Activated T-helper 1 cell treated with anti-CD3 and anti-CD28 coated beads, Interleukin-12 subunit alpha, Interleukin-12 subunit beta, Interleukin-2, Interleukin-4 antibody, amounts not matched to agents 30 ng/mL and 10 ng/mL and 1 ng/mL, durations not matched to agents 14 hours and 24 hours and 36 hours (primary cell): Measurements from ENCODE around the gene DISP1. TPM values are rescaled to one million over a fixed set of nuclear protein-coding genes. Genes with fewer than 3 reads are reported as not detected.

Experiments
- DNase-seq: peaks from one replicate; pipeline ENCODE4 v3.0.0; 2021; ENCODE audit warnings: low spot score
- H3K27ac Mint-ChIP-seq: one replicate; pipeline ENCODE4 v1.8.0; 2021; ENCODE audit warnings: mild to moderate bottlenecking, mixed read lengths
- H3K27me3 Mint-ChIP-seq: one replicate; pipeline ENCODE4 v1.8.0; 2022; ENCODE audit warnings: mild to moderate bottlenecking, moderate library complexity, mixed read lengths; ENCODE audit not compliant: insufficient read depth
- H3K36me3 Mint-ChIP-seq: one replicate; pipeline ENCODE4 v1.8.0; 2021; ENCODE audit warnings: low read depth, mixed read lengths
- H3K4me1 Mint-ChIP-seq: one replicate; pipeline ENCODE4 v1.8.0; 2021; ENCODE audit warnings: low read depth, mixed read lengths
- H3K4me3 Mint-ChIP-seq: one replicate; pipeline ENCODE4 v1.8.0; 2021; ENCODE audit warnings: mild to moderate bottlenecking, moderate library complexity, mixed read lengths
- H3K9me3 Mint-ChIP-seq: one replicate; pipeline ENCODE4 v1.8.0; 2021; ENCODE audit warnings: mixed read lengths
- intact Hi-C: fragments of 100-400 bp; cut with micrococcal nuclease; formaldehyde crosslinking; loops from one replicate; pipeline ENCODE4 v1.15.1; 2024
- total RNA-seq: library from RNA; stranded (reverse); gene quantifications from 2 replicates; pipeline ENCODE4 v1.2.3, GENCODE V29; 2022

DISP1 gene
- total RNA-seq, 1 donor from 2014 or later, result 1.0 TPM

DNA sequence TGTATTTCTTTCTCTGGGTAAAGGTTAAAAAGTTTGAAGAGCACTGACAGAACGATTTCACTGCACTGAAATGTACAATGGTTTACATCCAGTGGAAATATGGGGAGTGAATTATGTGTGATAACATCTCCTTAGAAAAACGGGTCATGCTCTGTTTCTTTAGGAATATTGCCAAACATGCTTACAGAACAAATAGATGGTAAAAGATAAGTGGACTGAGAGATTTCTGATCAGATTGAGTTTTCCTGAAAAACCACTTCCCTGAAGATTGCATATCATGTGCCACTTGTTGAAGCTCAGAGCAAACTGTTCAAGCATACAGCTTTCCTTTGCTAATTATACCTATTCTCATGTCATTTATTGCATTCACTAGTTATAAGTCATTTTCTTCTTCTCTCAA, 29.9 kb upstream of the DISP1 start:
- Mint-ChIP-seq H3K27ac (no peak overlapping the region), H3K9me3 (peaks cover 5% of the 10 kb centered on the region), H3K4me1 (peaks cover under 1% of the 10 kb centered on the region), H3K36me3 (no peaks in the 10 kb centered on the region), H3K4me3 (no peak overlapping the region), H3K27me3 (peaks cover 18% of the 10 kb centered on the region)
- intact Hi-C loops, result no loop called here
- no peak for DNase-seq

GRCh38 chr1:222785529-222785928, 29.3 kb upstream of the DISP1 start:
- H3K4me3 Mint-ChIP-seq, result no peak overlapping the region
- H3K36me3 Mint-ChIP-seq, result no peaks in the 10 kb centered on the region
- no peak overlapping the region for H3K27ac Mint-ChIP-seq
- intact Hi-C loops, result no loop called here
- no peak for DNase-seq
- peaks cover 10% of the 10 kb centered on the region for H3K9me3 Mint-ChIP-seq
- peaks cover 18% of the 10 kb centered on the region for H3K27me3 Mint-ChIP-seq
- H3K4me1 Mint-ChIP-seq, result peaks cover 6% of the 10 kb centered on the region

DNA sequence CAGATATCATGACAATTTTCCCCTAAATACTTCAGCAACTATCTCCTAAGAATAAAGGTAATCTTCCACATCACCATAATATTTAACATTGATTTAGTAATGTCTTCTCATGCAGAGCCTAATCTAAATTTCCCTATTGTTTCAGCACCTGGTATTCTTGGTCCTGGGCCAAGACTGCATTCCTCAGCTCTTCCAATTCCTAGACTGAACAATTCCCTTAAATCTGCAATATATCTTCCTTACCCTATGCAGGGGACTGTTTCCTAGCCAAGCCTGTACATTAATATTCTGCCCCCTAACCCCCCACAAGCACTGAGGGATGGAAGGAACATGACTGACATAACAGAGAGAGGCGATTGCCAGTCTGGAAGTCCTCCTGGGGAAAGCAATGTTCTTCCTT, 28.7 kb upstream of the DISP1 start:
- H3K4me3 Mint-ChIP-seq, result no peak overlapping the region

DNA sequence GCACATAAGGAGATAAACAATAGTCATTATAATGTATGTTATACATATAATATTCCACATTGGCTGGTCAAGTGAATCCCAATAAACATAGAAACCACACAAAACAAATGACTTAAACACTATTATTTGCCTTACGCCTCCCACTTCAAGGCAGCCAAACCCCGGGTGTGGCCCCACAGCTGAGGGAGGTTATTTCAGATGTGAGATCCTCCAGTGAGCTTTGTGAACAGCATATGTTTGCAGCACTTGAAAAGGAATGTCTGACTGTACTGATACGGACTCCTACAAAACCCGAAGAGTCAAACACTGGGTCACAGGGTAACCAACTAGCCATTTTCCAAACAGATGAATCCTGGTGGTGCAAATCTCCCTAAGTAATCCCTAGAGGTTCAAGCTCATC, 27.1 kb upstream of the DISP1 start:
- no peak for DNase-seq
- peaks cover 10% of the 10 kb centered on the region for H3K9me3 Mint-ChIP-seq
- intact Hi-C loops, result no loop called here
- no peak overlapping the region for H3K4me3 Mint-ChIP-seq
- peaks cover 12% of the 10 kb centered on the region for H3K4me1 Mint-ChIP-seq
- H3K27ac Mint-ChIP-seq, result no peak overlapping the region
- H3K27me3 Mint-ChIP-seq, result peaks cover 10% of the 10 kb centered on the region
- no peaks in the 10 kb centered on the region for H3K36me3 Mint-ChIP-seq

More for the DNA sequence above, 28.7 kb upstream of the DISP1 start:
- no peak for DNase-seq
- Mint-ChIP-seq H3K36me3 (no peaks in the 10 kb centered on the region), H3K27ac (no peak overlapping the region), H3K27me3 (peaks cover 18% of the 10 kb centered on the region), H3K4me1 (peaks cover 12% of the 10 kb centered on the region), H3K9me3 (peaks cover 10% of the 10 kb centered on the region)
- intact Hi-C loops, result no loop called here

- intact Hi-C loops, result no loop called here
- Mint-ChIP-seq H3K27ac (no peak overlapping the region), H3K4me3 (no peak overlapping the region), H3K27me3 (peaks cover 10% of the 10 kb centered on the region), H3K4me1 (peaks cover 12% of the 10 kb centered on the region), H3K36me3 (no peaks in the 10 kb centered on the region), H3K9me3 (peaks cover 10% of the 10 kb centered on the region)
- DNase-seq, result no peak
Observed at GRCh38 chr1:222788402-222789156, 26.3 kb upstream of the DISP1 start.

DNA sequence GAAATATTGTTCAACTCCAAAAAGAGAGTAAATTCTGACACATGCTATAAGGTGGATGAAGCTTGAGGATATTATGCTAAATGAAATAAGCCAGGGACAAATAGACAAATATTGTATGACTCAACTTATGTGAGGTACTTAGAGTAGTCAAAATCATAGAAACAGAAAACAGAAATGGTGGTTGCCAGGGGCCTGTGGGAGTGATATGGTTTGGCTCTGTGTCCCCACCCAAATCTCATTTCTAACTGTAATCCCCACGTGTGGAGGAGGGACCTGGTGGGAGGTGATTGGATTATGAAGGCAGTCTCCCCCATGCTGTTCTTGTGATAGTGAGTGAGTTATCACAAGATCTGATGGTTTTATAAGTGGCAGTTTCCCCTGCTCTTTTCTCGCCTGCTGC, 24.7 kb upstream of the DISP1 start:
- peak overlapping the region; percentile 42 for H3K27ac Mint-ChIP-seq
- no peak for DNase-seq
- peaks cover 10% of the 10 kb centered on the region for H3K9me3 Mint-ChIP-seq
- H3K4me3 Mint-ChIP-seq, result no peak overlapping the region
- H3K27me3 Mint-ChIP-seq, result peaks cover 4% of the 10 kb centered on the region
- peaks cover 12% of the 10 kb centered on the region for H3K4me1 Mint-ChIP-seq
- H3K36me3 Mint-ChIP-seq, result no peaks in the 10 kb centered on the region
- intact Hi-C loops, result loop anchor here (5.0 kb wide), 1 partner anchor 58 kb away; no protein-coding TSS in a partner anchor

DNA sequence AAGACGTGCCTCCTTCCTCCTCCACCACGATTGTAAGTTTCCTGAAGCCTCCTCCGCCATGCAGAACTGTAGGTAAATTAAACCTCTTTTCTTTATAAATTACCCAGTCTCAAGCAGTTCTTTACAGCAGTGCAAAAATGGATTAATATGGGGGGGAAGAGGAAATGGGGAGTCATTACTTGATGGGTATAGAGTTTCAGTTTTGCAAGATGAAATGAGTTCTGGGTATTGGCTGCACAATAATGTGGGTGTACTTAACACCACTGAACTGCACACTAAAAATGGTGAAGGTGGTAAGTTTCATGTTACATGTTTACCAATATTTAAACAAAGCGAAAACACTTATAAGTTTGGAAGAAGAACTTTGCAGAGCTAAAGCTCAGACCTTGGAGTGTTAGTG, 24.3 kb upstream of the DISP1 start:
- DNase-seq, result no peak
- peaks cover 12% of the 10 kb centered on the region for H3K4me1 Mint-ChIP-seq
- H3K4me3 Mint-ChIP-seq, result no peak overlapping the region
- no peaks in the 10 kb centered on the region for H3K36me3 Mint-ChIP-seq
- peaks cover 10% of the 10 kb centered on the region for H3K9me3 Mint-ChIP-seq
- peak overlapping the region; percentile 42 for H3K27ac Mint-ChIP-seq
- H3K27me3 Mint-ChIP-seq, result peaks cover 4% of the 10 kb centered on the region
- intact Hi-C loops, result loop anchor here (5.0 kb wide), 1 partner anchor 58 kb away; no protein-coding TSS in a partner anchor

DNA sequence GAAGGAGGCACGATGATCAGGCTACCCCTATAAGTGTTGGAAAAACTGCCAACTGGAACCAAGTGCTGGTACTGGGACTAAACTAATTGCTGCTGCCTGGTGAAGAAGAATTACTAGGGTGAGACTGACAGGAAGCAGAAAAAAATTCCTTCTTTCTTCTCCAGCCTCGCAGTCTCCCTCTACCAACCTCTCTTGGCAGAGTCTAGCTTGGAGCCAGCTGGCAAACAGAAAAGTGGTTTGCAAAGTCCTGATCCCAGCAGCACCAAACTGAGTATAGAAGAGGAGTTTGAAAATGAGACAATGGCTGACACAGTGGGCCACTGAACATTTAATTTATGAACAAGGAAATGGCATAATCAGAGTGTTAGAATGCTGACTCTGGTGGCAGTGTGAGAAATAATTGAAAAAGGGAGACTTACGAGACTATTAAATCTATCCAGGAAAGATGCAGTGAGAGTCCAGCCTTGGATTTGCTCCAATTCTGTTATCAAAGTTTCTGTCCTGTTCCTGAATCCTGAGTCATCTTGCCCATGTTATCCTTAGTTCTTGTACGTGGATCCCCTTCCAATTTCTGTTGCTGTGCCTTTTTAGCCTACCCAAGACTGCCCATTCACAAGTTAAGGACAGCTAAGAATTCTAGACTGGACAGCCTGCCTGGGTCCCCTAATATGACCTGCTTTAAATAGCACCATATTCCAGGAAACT, 23.7 kb upstream of the DISP1 start:
- no peak for DNase-seq
- intact Hi-C loops, result loop anchor here (5.0 kb wide), 1 partner anchor 59 kb away; no protein-coding TSS in a partner anchor
- H3K27me3 Mint-ChIP-seq, result peaks cover 6% of the 10 kb centered on the region
- H3K4me1 Mint-ChIP-seq, result peaks cover 12% of the 10 kb centered on the region
- no peak overlapping the region for H3K27ac Mint-ChIP-seq
- H3K4me3 Mint-ChIP-seq, result no peak overlapping the region
- no peaks in the 10 kb centered on the region for H3K36me3 Mint-ChIP-seq
- peaks cover 10% of the 10 kb centered on the region for H3K9me3 Mint-ChIP-seq

DNA sequence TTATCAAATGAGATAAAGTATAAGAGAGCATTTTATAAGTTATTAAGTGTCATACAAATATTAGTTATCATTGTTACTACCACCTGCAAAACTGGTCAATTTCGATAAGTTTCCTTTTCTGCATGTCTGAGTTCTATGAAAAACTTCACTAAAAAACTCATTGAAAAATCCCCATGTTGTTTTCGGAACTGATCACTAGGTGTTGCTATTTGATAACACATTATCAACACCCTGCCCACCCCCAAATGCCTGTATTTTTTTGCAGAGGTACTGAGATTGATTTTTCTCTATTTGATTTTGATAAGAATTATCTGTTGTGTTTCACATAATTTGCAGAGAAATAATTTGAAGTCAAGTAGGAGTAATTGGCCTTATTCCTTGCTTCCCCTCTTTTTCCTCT, 22.1 kb upstream of the DISP1 start:
- Mint-ChIP-seq H3K36me3 (no peaks in the 10 kb centered on the region), H3K27ac (no peak overlapping the region), H3K4me1 (peaks cover 12% of the 10 kb centered on the region), H3K27me3 (peaks cover 9% of the 10 kb centered on the region), H3K9me3 (peaks cover 10% of the 10 kb centered on the region), H3K4me3 (no peak overlapping the region)
- intact Hi-C loops, result loop anchor here (1.0 to 5.0 kb wide), 5 partner anchors 60 to 331 kb away; no protein-coding TSS in a partner anchor
- DNase-seq, result no peak

DNA sequence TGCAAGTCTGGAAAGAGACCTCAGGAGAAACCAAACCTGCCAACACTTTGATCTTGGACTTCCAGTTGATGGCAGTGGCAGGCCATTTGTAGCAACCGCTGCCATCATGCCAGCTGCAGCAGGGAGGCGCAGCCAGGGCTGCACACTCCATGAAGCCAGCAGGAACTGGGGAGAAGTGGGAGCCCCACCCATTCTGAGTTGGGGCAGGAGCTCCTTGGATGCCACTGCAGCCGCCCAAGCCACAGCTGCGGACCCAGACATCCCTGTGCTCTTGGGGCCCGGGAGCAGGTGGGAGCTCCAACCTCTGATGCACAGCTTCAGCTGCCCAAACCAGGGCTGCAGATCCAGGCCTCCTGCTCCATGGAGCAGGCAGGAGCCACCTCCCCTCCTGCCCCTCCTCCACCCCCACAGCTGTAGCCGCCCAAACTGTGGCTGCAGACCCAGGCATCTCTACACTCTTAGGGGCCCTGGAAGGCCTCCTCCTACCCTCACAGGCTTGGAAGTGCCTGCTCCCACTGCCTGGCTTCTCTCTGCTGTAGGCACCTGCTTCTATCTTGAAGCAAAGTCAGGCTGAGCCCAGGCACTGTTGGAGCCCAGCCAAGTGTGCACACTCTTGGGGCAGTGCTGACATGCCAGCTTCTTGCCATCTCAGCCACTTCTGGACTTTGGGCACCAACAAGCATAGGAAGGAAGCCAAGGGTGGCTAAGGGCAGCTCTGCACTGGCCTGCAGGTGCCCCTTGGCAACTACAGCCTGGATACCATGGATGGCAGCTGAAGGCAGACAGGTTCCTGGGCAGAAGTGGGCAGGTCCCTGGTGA, 20.0 kb upstream of the DISP1 start:
- Mint-ChIP-seq H3K27me3 (peaks cover 14% of the 10 kb centered on the region), H3K9me3 (peaks cover 5% of the 10 kb centered on the region), H3K27ac (no peak overlapping the region), H3K4me3 (no peak overlapping the region), H3K36me3 (no peaks in the 10 kb centered on the region), H3K4me1 (peaks cover 22% of the 10 kb centered on the region)
- intact Hi-C loops, result loop anchor here (5.0 kb wide), 1 partner anchor 63 kb away; no protein-coding TSS in a partner anchor
- no peak for DNase-seq

DNA sequence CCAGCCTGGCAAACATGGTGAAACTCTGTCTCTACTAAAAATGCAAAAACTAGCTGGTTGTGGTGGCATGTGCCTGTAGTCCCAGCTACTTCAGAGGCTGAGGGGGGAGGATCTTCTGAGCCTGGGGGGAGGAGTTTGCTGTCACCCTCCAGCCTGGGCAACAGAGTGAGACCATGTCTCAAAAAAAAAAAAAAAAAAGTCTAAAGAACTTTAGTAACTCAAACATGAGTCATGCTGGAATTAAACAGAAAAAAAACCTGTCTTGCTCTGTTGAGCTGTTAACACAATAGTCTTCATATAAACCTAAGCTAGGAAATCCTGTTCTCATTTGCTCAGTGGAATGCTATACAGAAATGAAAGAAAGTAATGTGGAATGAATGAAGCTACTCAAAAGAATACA, 16.7 kb upstream of the DISP1 start:
- H3K27ac Mint-ChIP-seq, result no peak overlapping the region

GRCh38 chr1:222798975-222799374, 15.9 kb upstream of the DISP1 start:
- no peak for DNase-seq
- intact Hi-C loops, result no loop called here
- H3K9me3 Mint-ChIP-seq, result no peaks in the 10 kb centered on the region
- peaks cover 10% of the 10 kb centered on the region for H3K4me1 Mint-ChIP-seq
- no peak overlapping the region for H3K4me3 Mint-ChIP-seq
- no peaks in the 10 kb centered on the region for H3K36me3 Mint-ChIP-seq
- peaks cover 18% of the 10 kb centered on the region for H3K27me3 Mint-ChIP-seq
- no peak overlapping the region for H3K27ac Mint-ChIP-seq

More for the DNA sequence above, 16.7 kb upstream of the DISP1 start:
- Mint-ChIP-seq H3K4me1 (peaks cover 10% of the 10 kb centered on the region), H3K27me3 (peaks cover 14% of the 10 kb centered on the region), H3K4me3 (no peak overlapping the region), H3K9me3 (no peaks in the 10 kb centered on the region), H3K36me3 (no peaks in the 10 kb centered on the region)
- intact Hi-C loops, result no loop called here
- no peak for DNase-seq
